Hindlimb muscle (tissue), 1 donor: ENCODE data around the gene VPS33B. TPM values are rescaled to one million over a fixed set of nuclear protein-coding genes. Genes with fewer than 3 reads are reported as not detected.
"Not testable (repeated sequence)": the region's sequence is repeated elsewhere in the genome, so short reads cannot be mapped to it uniquely, and the experiment has no call there.

Source experiments
- DNase-seq: peaks from one replicate; pipeline ENCODE4 v3.0.0-alpha.2; 2013
- polyA plus RNA-seq: library from polyadenylated mRNA; unstranded; fragments of 120-200 nt; gene quantifications from one replicate; pipeline ENCODE4 v1.2.1, GENCODE V29; 2013; ENCODE audit not compliant: insufficient read length

The VPS33B gene
- polyA plus RNA-seq, result 13.8 TPM

GRCh38 chr15:91022075-91022831 is at the start of gene VPS33B:
VPS33B (minus strand) TSS chr15:91022594; CDS start chr15:91022249, 345 bp downstream.
- peak; percentile 87 for DNase-seq

DNA sequence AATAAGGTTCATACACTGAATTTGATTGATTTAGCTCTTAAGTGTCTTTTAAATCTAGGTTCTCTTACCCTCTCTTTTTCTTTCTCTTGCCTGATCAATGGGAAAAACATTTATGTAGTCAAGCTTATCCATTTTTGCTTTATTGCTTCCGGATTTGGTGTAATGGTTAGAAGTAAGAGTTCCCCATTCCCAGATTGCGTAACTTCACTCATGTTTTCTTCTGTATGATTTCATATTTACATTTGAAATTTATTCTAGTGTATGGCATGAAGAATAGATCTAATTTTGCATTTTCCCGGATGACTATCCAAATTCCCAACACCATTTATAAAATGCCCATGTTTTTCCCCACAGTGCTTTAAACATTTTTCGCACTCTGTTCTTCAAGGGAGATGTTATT is 49.8 kb upstream of the VPS33B start:
- DNase-seq, result no peak

GRCh38 chr15:91070872-91071271 is 48.5 kb upstream of the VPS33B start:
- DNase-seq, result no peak

DNA sequence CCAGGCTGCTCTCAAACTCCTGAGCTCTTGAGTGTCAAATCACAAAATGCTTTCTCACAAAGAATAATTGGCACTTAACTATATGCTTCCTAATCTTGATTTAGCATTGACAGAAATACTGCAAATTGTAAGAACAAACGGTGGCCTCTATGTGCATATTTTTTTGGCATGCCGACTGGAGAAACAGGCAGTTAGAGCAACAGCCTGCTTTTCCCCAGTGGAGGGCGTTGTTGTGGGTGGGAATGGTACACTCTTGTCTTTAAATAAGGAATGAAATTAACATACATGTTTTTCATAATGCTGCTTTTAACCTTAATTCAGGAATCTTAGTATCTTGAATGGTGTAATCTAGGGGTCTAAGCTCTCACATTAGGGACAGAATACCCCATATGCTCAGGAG is 46.6 kb upstream of the VPS33B start:
- no peak for DNase-seq

- DNase-seq, result no peak
Measured at GRCh38 chr15:91068436-91068835, 46.0 kb upstream of the VPS33B start.

GRCh38 chr15:91067036-91067435 is 44.6 kb upstream of the VPS33B start:
- no peak for DNase-seq

- no peak for DNase-seq
Measured at GRCh38 chr15:91065505-91065904, 43.1 kb upstream of the VPS33B start.

DNA sequence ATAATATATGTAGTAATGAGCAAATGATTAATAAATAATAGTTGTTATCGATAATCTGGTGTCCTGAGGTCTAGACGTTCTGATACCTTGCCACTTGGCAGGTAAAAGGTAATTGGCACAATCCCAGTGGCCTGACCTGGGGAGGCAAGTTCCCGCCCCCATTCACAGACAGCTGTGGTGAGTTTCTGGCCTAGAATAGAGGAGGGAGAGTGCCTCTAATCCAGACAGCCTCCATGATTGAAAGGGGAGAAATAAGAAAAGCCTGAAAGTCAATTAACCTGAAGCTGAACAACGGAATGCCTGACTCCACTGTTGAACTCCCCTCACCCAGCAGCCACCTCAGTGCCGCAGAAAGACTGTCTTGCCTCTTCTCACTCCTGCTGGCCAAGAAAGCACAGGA is 39.6 kb upstream of the VPS33B start:
- no peak for DNase-seq

DNA sequence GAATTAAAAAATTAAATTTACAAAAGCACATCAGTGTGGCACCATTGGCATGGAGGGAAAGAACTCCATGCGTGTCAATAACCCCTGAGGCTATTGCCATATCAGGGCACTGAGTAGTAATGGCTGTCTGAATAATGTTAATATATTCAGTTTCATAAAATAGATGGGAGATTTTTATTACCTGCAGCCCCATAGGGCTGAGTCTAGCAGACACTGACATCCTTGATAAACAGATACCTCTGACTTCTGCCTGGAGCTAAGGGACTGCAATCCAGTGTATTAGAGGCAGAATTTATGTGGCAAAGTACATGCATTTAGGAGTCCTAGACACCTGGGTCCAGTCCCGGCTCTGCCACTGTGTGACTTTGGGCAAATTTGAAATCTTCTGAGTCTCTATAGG is 38.8 kb upstream of the VPS33B start:
- DNase-seq, result no peak

- DNase-seq, result peak; percentile 40
Measured at GRCh38 chr15:91055548-91056331, 33.3 kb upstream of the VPS33B start.

DNA sequence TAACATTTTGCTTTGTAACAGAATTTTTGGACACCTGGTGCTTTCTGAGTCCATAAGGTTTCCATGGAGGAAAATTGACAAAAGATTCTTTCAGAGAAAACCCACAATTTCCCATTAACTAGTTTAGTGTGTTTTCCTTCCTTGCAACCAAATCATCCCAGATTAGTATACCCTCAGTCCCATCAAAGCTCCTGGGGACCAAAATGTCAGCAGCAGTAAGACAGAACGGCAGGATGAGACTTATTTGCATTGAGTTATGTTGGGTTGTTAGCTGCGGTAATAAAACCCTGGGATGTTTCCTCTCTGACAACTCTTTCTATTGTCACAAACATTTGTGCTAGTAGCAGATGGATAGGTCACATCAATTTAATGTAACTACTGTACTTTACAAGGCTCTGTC is 32.4 kb upstream of the VPS33B start:
- no peak for DNase-seq

DNA sequence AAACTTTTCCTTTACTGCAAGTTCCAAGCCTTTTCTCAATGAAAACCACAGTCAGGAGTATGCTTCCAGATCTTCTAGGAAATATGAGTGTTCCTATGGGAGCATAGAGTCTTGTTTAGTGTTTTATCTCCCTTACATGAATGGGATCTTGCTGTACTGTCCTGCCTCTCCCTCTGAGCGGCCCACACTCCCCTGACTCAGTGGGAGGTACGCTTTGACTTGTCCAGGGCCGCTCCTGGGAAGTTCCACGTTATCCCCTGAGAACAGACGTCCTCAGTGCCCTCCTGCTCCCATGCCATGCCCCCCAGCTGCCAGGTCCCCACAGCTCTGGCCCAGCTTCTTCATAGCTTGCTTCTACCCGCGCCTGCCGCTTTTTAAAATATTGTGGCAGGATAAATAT is 28.9 kb upstream of the VPS33B start:
- DNase-seq, result no peak

DNA sequence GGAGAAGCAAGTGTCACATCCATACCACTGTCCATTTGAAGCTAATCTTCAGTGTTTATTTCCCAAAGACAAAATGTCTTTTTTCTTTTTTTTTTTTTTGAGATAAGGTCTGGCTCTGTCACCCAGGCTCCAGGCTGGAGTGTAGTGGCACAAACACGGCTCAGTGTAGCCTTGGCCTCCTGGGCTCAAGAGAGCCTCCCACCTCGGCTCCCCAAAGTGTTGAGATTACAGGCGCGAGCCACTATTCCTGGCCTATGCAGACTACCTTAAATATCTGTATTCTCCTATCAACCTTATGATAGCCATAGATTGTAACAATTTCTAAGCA is 27.7 kb upstream of the VPS33B start:
- DNase-seq, result no peak

GRCh38 chr15:91049378-91050127 is 27.2 kb upstream of the VPS33B start:
- DNase-seq, result peak; percentile 50

DNA sequence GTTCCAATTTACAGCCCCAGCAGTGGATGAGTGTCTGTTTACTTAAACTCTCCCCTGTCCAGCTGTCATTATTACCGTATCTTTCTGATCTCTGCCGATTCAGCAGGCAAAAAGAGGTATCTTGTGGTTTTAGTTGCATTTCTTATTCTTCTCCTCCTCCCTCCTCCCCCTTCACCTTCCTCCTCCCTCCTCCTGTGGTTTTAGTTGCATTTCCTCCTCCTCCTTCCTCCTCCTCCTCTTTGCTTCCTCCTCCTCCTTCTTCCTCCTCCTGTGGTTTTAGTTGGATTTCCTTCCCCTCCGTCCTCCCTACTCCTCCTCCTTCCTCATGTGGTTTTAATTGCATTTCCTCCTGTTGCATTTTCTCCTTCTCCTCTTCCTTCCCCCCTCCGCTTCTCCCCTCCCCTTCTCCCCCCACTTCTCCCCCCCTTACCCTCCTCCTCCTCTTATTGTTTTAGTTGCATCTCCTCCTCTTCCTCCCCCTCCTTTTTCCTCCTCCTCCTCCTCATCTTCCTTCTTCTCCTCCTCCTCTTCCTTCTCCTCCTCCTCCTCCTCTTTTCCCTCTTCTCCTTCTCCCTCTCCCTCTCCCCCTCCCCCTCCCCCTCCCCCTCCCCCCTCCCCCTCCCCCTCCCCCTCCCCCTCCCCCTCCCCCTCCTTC is 25.3 kb upstream of the VPS33B start:
- DNase-seq, result no peak

GRCh38 chr15:91046056-91046455 is 23.7 kb upstream of the VPS33B start:
- not testable (repeated sequence) for DNase-seq

DNA sequence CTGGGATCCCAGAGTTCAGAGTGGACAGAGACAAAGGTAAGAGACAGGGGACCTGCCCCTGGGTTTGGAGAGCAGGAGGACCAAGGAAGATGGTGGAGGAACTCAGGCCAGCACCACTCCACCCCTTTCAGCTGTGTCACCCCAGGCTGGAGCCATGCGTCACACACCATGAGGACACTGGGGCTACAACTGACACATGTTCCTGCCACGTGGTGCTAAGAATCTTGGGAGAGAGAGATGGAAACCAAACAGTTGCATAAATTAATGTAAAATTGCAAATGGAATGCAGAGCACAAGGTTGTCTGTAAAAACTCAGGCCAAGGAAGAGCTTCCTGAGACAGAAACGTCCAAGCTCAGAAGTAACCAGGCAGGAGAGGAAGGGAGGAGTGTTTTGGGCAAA is 22.7 kb upstream of the VPS33B start:
- DNase-seq, result no peak

DNA sequence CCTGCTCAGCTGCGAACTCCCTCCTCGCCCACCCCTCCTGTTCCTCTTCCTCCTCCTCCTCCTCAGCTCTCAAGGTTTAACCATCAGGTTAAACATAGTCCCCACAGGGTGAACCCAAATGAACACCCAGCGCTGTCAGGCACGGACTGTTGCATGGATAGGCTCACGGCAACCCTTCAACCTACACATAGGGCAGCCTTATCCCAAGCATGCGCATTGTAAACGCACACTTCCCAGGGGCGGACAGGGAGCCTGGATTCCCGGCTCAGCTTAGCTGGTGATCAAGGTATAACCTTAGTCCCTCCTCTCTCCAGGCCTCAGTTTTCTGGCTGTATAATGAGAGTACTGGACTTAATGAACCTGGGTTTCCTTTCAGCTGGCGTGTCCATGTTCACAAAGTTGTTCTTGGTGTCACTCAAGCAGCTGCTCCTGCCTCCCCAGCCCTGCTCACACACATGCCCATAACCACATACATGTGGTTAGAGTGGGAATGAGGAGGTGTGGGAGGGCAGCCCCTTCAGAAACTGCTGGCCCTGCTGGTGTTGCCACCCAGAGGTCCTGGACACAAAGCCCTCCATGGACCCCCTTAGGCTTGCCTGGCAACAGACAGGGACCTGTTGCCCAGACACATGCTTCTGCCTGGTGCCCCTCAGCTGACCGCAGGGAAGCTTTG is 20.9 kb upstream of the VPS33B start:
- no peak for DNase-seq

DNA sequence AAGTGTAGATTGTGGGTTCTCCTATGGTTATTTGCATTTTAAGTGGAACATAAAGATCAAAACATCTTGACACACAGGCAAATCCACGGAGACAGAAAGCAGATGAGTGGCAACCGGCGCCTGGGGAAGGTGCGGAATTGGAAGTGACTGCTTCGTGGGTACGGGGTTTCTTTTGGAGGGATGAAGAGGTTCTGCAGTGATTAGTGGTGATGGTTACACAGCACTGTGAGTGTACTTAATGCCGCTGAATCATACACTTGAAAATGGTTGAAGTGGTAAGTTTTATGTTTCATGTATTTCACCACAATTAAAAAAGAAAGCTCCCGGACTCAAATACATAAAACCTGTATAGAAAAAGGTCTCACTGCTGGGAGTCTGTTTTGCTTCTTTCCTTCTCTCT is 18.5 kb upstream of the VPS33B start:
- no peak for DNase-seq

- DNase-seq, result no peak
Measured at GRCh38 chr15:91039996-91040395, 17.6 kb upstream of the VPS33B start.

- no peak for DNase-seq
Measured at GRCh38 chr15:91032919-91033803, 10.8 kb upstream of the VPS33B start.
